ENCODE data around the gene TM2D3. TPM values are rescaled to one million over a fixed set of nuclear protein-coding genes. Genes with fewer than 3 reads are reported as not detected.

Gene TM2D3
- total and polyA plus RNA-seq, 10 of the 15 experiments (the other 5 are each of a cell fraction or from before 2014, with no cell fraction given): 28.3 to 84.5 (median 45.0) TPM

DNA sequence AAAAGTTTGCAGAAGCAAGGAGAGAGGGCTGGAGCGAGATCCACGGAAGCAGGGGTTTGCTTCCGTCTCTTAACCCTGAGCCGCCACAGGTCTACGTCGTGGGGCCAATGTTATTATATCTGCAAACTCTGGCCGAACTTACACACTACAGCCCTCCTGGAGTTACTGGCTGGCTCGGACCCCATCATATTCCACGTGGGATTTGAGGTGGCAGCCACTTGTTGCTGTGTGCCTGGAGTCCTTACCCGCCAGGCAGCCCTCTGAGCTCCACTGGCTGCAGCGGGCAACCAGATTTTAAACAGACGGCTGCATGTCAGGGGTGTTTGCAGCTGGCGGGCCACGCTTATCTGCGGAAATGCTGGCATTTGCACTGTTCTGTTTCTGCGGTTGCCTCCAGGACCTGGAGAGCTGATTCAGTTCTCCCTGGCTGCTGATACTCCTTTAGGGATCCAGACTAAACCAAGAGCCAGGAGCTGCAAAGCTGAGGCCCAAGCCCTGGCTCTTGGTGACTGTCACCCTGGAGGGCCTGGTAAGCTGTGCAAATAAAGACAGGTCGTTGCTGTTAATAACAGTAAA, 34.7 kb downstream of the TM2D3 start (continued):
- no peak for TF ChIP-seq PML (IDR thresholded peaks at IDR 0.05; ENCODE audit: low read length)
- no peak for TF ChIP-seq ASH2L (IDR thresholded peaks at IDR 0.05; ENCODE audit: borderline replicate concordance, low read depth)
- TF ChIP-seq NFIC (IDR thresholded peaks at IDR 0.05; ENCODE audit: low read depth, low read length): no peak
- TF ChIP-seq, protein P1, sequence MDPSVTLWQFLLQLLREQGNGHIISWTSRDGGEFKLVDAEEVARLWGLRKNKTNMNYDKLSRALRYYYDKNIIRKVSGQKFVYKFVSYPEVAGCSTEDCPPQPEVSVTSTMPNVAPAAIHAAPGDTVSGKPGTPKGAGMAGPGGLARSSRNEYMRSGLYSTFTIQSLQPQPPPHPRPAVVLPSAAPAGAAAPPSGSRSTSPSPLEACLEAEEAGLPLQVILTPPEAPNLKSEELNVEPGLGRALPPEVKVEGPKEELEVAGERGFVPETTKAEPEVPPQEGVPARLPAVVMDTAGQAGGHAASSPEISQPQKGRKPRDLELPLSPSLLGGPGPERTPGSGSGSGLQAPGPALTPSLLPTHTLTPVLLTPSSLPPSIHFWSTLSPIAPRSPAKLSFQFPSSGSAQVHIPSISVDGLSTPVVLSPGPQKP (IDR thresholded peaks at IDR 0.05; ENCODE audit: low read depth, low read length): no peak
- TF ChIP-seq, protein P2, sequence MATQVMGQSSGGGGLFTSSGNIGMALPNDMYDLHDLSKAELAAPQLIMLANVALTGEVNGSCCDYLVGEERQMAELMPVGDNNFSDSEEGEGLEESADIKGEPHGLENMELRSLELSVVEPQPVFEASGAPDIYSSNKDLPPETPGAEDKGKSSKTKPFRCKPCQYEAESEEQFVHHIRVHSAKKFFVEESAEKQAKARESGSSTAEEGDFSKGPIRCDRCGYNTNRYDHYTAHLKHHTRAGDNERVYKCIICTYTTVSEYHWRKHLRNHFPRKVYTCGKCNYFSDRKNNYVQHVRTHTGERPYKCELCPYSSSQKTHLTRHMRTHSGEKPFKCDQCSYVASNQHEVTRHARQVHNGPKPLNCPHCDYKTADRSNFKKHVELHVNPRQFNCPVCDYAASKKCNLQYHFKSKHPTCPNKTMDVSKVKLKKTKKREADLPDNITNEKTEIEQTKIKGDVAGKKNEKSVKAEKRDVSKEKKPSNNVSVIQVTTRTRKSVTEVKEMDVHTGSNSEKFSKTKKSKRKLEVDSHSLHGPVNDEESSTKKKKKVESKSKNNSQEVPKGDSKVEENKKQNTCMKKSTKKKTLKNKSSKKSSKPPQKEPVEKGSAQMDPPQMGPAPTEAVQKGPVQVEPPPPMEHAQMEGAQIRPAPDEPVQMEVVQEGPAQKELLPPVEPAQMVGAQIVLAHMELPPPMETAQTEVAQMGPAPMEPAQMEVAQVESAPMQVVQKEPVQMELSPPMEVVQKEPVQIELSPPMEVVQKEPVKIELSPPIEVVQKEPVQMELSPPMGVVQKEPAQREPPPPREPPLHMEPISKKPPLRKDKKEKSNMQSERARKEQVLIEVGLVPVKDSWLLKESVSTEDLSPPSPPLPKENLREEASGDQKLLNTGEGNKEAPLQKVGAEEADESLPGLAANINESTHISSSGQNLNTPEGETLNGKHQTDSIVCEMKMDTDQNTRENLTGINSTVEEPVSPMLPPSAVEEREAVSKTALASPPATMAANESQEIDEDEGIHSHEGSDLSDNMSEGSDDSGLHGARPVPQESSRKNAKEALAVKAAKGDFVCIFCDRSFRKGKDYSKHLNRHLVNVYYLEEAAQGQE (IDR thresholded peaks at IDR 0.05; ENCODE audit: low read depth, low read length): no peak
- no peak for TF ChIP-seq RAD51 (IDR thresholded peaks at IDR 0.05)
